Astrocyte (in vitro differentiated cells and primary cell): ENCODE data around the gene GPR162. TPM values are rescaled to one million over a fixed set of nuclear protein-coding genes. Genes with fewer than 3 reads are reported as not detected.
A peak's percentile ranks its signal among the peaks of the same experiment; 100 is the strongest.

Source experiments
- DNase-seq: peaks from one replicate; pipeline ENCODE4 v3.0.0-alpha.2; 2010; ENCODE audit warnings: low read depth
- FAIRE-seq: peaks from 2 replicates; lab custom pipeline; 2011; peaks lifted over from hg19 to GRCh38; lab: Jason Lieb, UNC
- H2AFZ ChIP-seq: 2 replicates; pipeline ENCODE4 v1.6.0; 2012; ENCODE audit warnings: low read depth, low read length, inconsistent platforms
- H3K27ac ChIP-seq: 2 replicates; pipeline ENCODE4 v1.5.1; 2011; ENCODE audit warnings: low read depth, low read length, inconsistent platforms
- H3K27me3 ChIP-seq: 2 replicates; pipeline ENCODE4 v1.6.0; 2011; ENCODE audit warnings: low read length, inconsistent platforms; ENCODE audit not compliant: insufficient read depth
- H3K36me3 ChIP-seq: 2 replicates; pipeline ENCODE4 v1.5.1; 2011; ENCODE audit warnings: low read length, inconsistent platforms; ENCODE audit not compliant: insufficient read depth
- H3K4me1 ChIP-seq: 2 replicates; pipeline ENCODE4 v1.5.1; 2011; ENCODE audit warnings: low read length, inconsistent platforms; ENCODE audit not compliant: insufficient read depth
- H3K4me2 ChIP-seq: 2 replicates; pipeline ENCODE4 v1.6.0; 2012; ENCODE audit warnings: low read length, inconsistent platforms
- H3K4me3 ChIP-seq: 2 replicates; pipeline ENCODE4 v1.5.1; 2011; ENCODE audit warnings: low read depth, mild to moderate bottlenecking, low read length, inconsistent platforms; ENCODE audit not compliant: insufficient read depth
- H3K79me2 ChIP-seq: 2 replicates; pipeline ENCODE4 v1.6.0; 2012; ENCODE audit warnings: mild to moderate bottlenecking, low read length, inconsistent platforms; ENCODE audit not compliant: insufficient read depth
- H3K9ac ChIP-seq: 2 replicates; pipeline ENCODE4 v1.6.0; 2012; ENCODE audit warnings: mild to moderate bottlenecking, low read length, inconsistent platforms
- H3K9me3 ChIP-seq: 2 replicates; pipeline ENCODE4 v1.5.1; 2012; ENCODE audit warnings: low read depth, mild to moderate bottlenecking, low read length, inconsistent platforms; ENCODE audit not compliant: insufficient read depth
- H4K20me1 ChIP-seq: 2 replicates; pipeline ENCODE4 v1.6.0; 2012; ENCODE audit warnings: low read length, inconsistent platforms; ENCODE audit not compliant: insufficient read depth
- H3K27ac Mint-ChIP-seq: one replicate; pipeline ENCODE4 v1.8.0; 2021; ENCODE audit warnings: mild to moderate bottlenecking, mixed read lengths; ENCODE audit not compliant: unreplicated experiment
- H3K27me3 Mint-ChIP-seq: one replicate; pipeline ENCODE4 v1.8.0; 2021; ENCODE audit warnings: low read depth, mixed read lengths; ENCODE audit not compliant: unreplicated experiment
- H3K36me3 Mint-ChIP-seq: one replicate; pipeline ENCODE4 v1.8.0; 2021; ENCODE audit warnings: low read depth, mixed read lengths; ENCODE audit not compliant: unreplicated experiment
- H3K4me1 Mint-ChIP-seq: one replicate; pipeline ENCODE4 v1.8.0; 2021; ENCODE audit warnings: low read depth, mixed read lengths; ENCODE audit not compliant: unreplicated experiment
- H3K4me3 Mint-ChIP-seq: one replicate; pipeline ENCODE4 v1.8.0; 2021; ENCODE audit warnings: mild to moderate bottlenecking, moderate library complexity, mixed read lengths; ENCODE audit not compliant: unreplicated experiment
- H3K9me3 Mint-ChIP-seq: one replicate; pipeline ENCODE4 v1.8.0; 2021; ENCODE audit warnings: mild to moderate bottlenecking, mixed read lengths; ENCODE audit not compliant: unreplicated experiment
- EZH2 ChIP-seq: IDR thresholded peaks from 2 replicates; pipeline ENCODE4 v1.6.1; 2012; ENCODE audit warnings: mild to moderate bottlenecking, low read length, inconsistent platforms; ENCODE audit not compliant: insufficient read depth
- total RNA-seq: library from RNA; stranded (reverse); gene quantifications from 2 replicates; pipeline ENCODE4 v1.2.1, GENCODE V29; 2021
- TF ChIP-seq, protein P1 (sequence below): IDR thresholded peaks from 2 replicates; pipeline ENCODE4 v1.5.1; 2011; ENCODE audit warnings: low read depth, mild to moderate bottlenecking, inconsistent platforms, low read length, moderate library complexity; ENCODE audit not compliant: insufficient read depth

GPR162 gene
- total RNA-seq, 1 donor from 2014 or later, result 6.2 TPM

DNA sequence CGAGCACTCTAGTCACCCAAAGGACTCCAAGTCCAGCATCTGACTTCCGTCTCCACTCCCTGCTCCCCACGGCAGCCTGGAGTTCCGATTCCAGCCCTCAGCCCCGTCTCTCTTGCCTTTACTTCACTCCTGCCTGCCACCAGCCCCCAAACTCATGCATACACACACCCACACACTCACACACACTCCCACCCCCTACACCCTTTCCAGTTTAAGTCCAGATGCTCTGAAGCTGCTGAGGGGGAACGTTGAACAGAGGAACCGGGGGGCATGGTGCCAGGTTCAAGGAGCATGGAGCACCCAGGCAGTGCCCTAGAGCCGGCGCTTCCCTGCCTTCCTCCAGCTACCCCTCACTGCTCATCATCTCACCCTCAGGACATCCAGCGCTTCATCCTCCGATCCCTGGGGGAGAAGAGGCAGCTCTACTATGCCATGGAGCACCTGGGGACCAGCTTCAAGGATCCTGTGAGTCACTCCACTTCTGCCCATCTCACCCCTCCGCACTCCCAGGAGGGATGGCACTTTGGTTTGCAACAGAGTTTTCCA lies 9.9 kb downstream of the GPR162 start:
- peak overlapping the region; percentile 50 for H3K4me3 Mint-ChIP-seq

DNA sequence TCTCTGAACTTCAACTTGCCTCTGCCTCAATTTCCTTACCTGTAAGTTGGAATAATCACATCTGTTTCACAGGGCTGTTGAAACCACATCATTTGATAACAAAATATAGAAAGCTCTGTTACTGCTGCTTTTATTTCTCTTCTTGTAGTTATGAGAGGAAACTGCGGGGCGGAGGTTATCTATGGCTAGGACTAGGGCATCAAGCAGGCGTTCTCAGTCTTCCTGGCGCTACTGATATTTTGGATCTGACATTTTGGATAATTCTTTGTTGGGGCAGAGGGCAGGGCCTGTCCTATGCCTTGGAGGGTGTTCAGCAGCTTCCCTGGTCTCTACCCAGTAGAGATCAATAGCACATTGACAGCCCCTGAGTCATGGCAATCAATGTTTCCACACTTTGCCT lies 10.5 kb downstream of the GPR162 start:
- Histone ChIP-seq H2AFZ (no peak overlapping the region), H3K9me3 (no peaks in the 10 kb centered on the region), H4K20me1 (peaks cover 23% of the 10 kb centered on the region), H3K4me3 (no peak overlapping the region), H3K4me1 (peaks cover 12% of the 10 kb centered on the region), H3K4me2 (no peak overlapping the region), H3K27me3 (no peaks in the 10 kb centered on the region), H3K27ac (no peak overlapping the region), H3K36me3 (peaks cover 25% of the 10 kb centered on the region), H3K9ac (no peak overlapping the region), H3K79me2 (peaks cover 29% of the 10 kb centered on the region)
- no peak for FAIRE-seq
- no peak overlapping the region for H3K27ac Mint-ChIP-seq
- DNase-seq, result no peak
- no peaks in the 10 kb centered on the region for H3K9me3 Mint-ChIP-seq
- TF ChIP-seq EZH2, result no peak
- TF ChIP-seq, protein P1, sequence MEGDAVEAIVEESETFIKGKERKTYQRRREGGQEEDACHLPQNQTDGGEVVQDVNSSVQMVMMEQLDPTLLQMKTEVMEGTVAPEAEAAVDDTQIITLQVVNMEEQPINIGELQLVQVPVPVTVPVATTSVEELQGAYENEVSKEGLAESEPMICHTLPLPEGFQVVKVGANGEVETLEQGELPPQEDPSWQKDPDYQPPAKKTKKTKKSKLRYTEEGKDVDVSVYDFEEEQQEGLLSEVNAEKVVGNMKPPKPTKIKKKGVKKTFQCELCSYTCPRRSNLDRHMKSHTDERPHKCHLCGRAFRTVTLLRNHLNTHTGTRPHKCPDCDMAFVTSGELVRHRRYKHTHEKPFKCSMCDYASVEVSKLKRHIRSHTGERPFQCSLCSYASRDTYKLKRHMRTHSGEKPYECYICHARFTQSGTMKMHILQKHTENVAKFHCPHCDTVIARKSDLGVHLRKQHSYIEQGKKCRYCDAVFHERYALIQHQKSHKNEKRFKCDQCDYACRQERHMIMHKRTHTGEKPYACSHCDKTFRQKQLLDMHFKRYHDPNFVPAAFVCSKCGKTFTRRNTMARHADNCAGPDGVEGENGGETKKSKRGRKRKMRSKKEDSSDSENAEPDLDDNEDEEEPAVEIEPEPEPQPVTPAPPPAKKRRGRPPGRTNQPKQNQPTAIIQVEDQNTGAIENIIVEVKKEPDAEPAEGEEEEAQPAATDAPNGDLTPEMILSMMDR, result no peak
- no peaks in the 10 kb centered on the region for H3K27me3 Mint-ChIP-seq
- H3K4me1 Mint-ChIP-seq, result peaks cover 5% of the 10 kb centered on the region
- H3K36me3 Mint-ChIP-seq, result peaks cover 6% of the 10 kb centered on the region
- no peak overlapping the region for H3K4me3 Mint-ChIP-seq

More for the DNA sequence above, 9.9 kb downstream of the GPR162 start:
- no peak for FAIRE-seq
- Histone ChIP-seq H3K9ac (no peak overlapping the region), H3K27me3 (no peaks in the 10 kb centered on the region), H3K36me3 (peaks cover 23% of the 10 kb centered on the region), H3K9me3 (no peaks in the 10 kb centered on the region), H3K27ac (no peak overlapping the region), H3K4me2 (no peak overlapping the region), H3K4me1 (peaks cover 14% of the 10 kb centered on the region), H4K20me1 (peaks cover 23% of the 10 kb centered on the region), H3K4me3 (no peak overlapping the region), H3K79me2 (peaks cover 29% of the 10 kb centered on the region), H2AFZ (no peak overlapping the region)
- Mint-ChIP-seq H3K9me3 (no peaks in the 10 kb centered on the region), H3K36me3 (peaks cover 5% of the 10 kb centered on the region), H3K4me1 (peaks cover 5% of the 10 kb centered on the region), H3K27ac (no peak overlapping the region), H3K27me3 (no peaks in the 10 kb centered on the region)
- TF ChIP-seq, protein P1, result no peak
- TF ChIP-seq EZH2, result no peak
- DNase-seq, result no peak

DNA sequence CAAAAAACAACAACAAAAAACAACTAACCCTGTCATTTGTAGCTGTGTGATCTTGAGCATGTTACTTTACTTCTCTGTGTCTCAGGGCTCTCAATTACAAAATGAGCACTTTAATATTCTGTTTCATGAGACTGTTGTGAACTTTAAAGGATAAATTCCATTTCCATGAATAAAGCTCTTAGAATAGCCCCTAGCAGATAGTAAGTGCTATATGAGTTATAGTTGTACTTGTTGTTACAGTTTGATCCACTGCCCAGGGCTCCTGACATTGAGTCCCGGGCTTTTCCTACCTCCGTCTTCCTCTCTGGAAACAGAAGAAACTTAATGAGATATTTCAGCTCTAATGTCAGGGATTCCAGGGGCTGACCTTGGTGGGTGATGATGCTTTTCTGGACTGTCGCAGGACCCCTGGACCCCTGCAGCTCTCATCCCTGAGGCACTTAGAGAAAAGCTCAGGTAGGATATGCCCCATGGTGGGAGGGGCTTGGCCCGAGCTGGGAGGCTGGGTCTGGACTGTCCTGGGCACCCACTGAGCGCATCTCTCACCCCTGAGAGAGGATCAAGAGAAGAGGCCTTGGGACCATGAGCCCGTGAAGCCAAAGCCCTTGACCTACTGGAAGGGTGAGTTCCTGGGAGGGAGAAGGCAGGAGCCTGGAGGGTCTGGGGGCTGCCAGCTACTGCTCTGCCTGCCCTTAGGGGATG lies 11.7 kb downstream of the GPR162 start:
- FAIRE-seq (no peak), DNase-seq (no peak)
- H3K27me3 Mint-ChIP-seq, result no peaks in the 10 kb centered on the region
- Histone ChIP-seq H3K27me3 (no peaks in the 10 kb centered on the region), H3K36me3 (peaks cover 30% of the 10 kb centered on the region), H3K4me3 (no peak overlapping the region), H2AFZ (no peak overlapping the region), H3K4me1 (peaks cover 6% of the 10 kb centered on the region), H3K27ac (no peak overlapping the region), H3K4me2 (no peak overlapping the region), H4K20me1 (peaks cover 24% of the 10 kb centered on the region), H3K9ac (no peak overlapping the region), H3K9me3 (no peaks in the 10 kb centered on the region), H3K79me2 (peaks cover 24% of the 10 kb centered on the region)
- no peaks in the 10 kb centered on the region for H3K9me3 Mint-ChIP-seq
- TF ChIP-seq, protein P1, result no peak
- TF ChIP-seq EZH2, result no peak
- peaks cover 6% of the 10 kb centered on the region for H3K36me3 Mint-ChIP-seq
- no peak overlapping the region for H3K4me3 Mint-ChIP-seq
- H3K4me1 Mint-ChIP-seq, result no peaks in the 10 kb centered on the region
- no peak overlapping the region for H3K27ac Mint-ChIP-seq
